GM19043 (cell line): Measurements from ENCODE around the gene RRAS2.
A peak's percentile ranks its signal among the peaks of the same experiment; 100 is the strongest.
"Not testable (repeated sequence)": the region's sequence is repeated elsewhere in the genome, so short reads cannot be mapped to it uniquely, and the experiment has no call there.

Experiments used
- ATAC-seq: cut with Tn5 transposase; IDR thresholded peaks from one replicate; pipeline ENCODE4 v1.9.1; 2021; ENCODE audit warnings: low read depth; ENCODE audit not compliant: unreplicated experiment

Gene RRAS2

GRCh38 chr11:14372011-14372410 lies 13.0 kb upstream of the RRAS2 start:
- no peak for ATAC-seq

GRCh38 chr11:14371249-14371648 lies 12.3 kb upstream of the RRAS2 start:
- ATAC-seq = no peak

- no peak for ATAC-seq
Measured at GRCh38 chr11:14370496-14370895, 11.5 kb upstream of the RRAS2 start.

GRCh38 chr11:14369598-14369997 lies 10.6 kb upstream of the RRAS2 start:
- no peak for ATAC-seq

GRCh38 chr11:14366936-14367335 lies 8.0 kb upstream of the RRAS2 start:
- no peak for ATAC-seq

- no peak for ATAC-seq
Measured at GRCh38 chr11:14364322-14364721, 5.3 kb upstream of the RRAS2 start.

- ATAC-seq = no peak
Measured at GRCh38 chr11:14362611-14363010, 3.6 kb upstream of the RRAS2 start.

GRCh38 chr11:14361951-14362350 lies 3.0 kb upstream of the RRAS2 start:
- no peak for ATAC-seq

GRCh38 chr11:14360976-14361375 lies 2.0 kb upstream of the RRAS2 start:
- ATAC-seq = no peak

- no peak for ATAC-seq
Measured at GRCh38 chr11:14359501-14360031, 583 bp upstream of the RRAS2 start.

- peak; percentile 40 for ATAC-seq
Measured at GRCh38 chr11:14357881-14358728, 878 bp downstream of the RRAS2 start.

GRCh38 chr11:14356342-14356741 lies 2.6 kb downstream of the RRAS2 start:
- ATAC-seq = no peak

- ATAC-seq = not testable (repeated sequence)
Measured at GRCh38 chr11:14354604-14355003, 4.4 kb downstream of the RRAS2 start.

GRCh38 chr11:14350716-14351238 lies 8.2 kb downstream of the RRAS2 start:
- ATAC-seq = no peak

- ATAC-seq = no peak
Measured at GRCh38 chr11:14350215-14350614, 8.8 kb downstream of the RRAS2 start.

GRCh38 chr11:14347991-14348390 lies 11.0 kb downstream of the RRAS2 start:
- ATAC-seq = no peak

- no peak for ATAC-seq
Measured at GRCh38 chr11:14347494-14347893, 11.5 kb downstream of the RRAS2 start.

GRCh38 chr11:14346303-14346955 lies 12.6 kb downstream of the RRAS2 start:
- ATAC-seq = no peak

GRCh38 chr11:14345668-14346067 lies 13.3 kb downstream of the RRAS2 start:
- ATAC-seq = no peak

- not testable (repeated sequence) for ATAC-seq
Measured at GRCh38 chr11:14345016-14345415, 14.0 kb downstream of the RRAS2 start.

- ATAC-seq = no peak
Measured at GRCh38 chr11:14342906-14343305, 16.1 kb downstream of the RRAS2 start.
